Vagina (tissue), 2 donors: ENCODE results near the gene MRPS35.

Experiments
- POLR2A ChIP-seq, 2 donors: fragments of 450-650 bp; IDR thresholded peaks; one replicate each; pipeline ENCODE4 v1.6.1; 2017; ENCODE audit warnings: antibody characterized with exemption in 2 of 2, mild to moderate bottlenecking in 2 of 2, moderate library complexity in 2 of 2
- TF ChIP-seq, protein P1 (sequence below), 3 experiments: fragments of 450-650 bp in 2 of 3; fragments of 200-600 bp in 1 of 3; sonication (generic) in 1 of 3; IDR thresholded peaks; one replicate each; pipeline ENCODE4 v1.5.1; 2017 to 2019; ENCODE audit warnings: antibody characterized with exemption in 3 of 3, mild to moderate bottlenecking in 2 of 3, moderate library complexity in 2 of 3

GRCh38 chr12:27802936-27803335, 92.3 kb downstream of the MRPS35 start:
- no peak for TF ChIP-seq POLR2A (IDR thresholded peaks at IDR 0.05)
- TF ChIP-seq, protein P1, sequence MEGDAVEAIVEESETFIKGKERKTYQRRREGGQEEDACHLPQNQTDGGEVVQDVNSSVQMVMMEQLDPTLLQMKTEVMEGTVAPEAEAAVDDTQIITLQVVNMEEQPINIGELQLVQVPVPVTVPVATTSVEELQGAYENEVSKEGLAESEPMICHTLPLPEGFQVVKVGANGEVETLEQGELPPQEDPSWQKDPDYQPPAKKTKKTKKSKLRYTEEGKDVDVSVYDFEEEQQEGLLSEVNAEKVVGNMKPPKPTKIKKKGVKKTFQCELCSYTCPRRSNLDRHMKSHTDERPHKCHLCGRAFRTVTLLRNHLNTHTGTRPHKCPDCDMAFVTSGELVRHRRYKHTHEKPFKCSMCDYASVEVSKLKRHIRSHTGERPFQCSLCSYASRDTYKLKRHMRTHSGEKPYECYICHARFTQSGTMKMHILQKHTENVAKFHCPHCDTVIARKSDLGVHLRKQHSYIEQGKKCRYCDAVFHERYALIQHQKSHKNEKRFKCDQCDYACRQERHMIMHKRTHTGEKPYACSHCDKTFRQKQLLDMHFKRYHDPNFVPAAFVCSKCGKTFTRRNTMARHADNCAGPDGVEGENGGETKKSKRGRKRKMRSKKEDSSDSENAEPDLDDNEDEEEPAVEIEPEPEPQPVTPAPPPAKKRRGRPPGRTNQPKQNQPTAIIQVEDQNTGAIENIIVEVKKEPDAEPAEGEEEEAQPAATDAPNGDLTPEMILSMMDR (IDR thresholded peaks at IDR 0.05): no peak
